Measurements from ENCODE around the gene ATP2C2. TPM values are rescaled to one million over a fixed set of nuclear protein-coding genes. Genes with fewer than 3 reads are reported as not detected.
A peak's percentile ranks its signal among the peaks of the same experiment; 100 is the strongest.

Gene ATP2C2
- total and polyA plus RNA-seq, 4 donors: 21.3 to 96.8 (median 37.5) TPM

GRCh38 chr16:84511180-84511800 is 143.0 kb downstream of the ATP2C2 start:
- Histone ChIP-seq H3K9me3 (ENCODE audit: control insufficient read depth in 4 of 4, insufficient read depth in 3 of 4, low read length in 3 of 4) (no peaks in the 10 kb centered on the region), H3K27ac (ENCODE audit: low read depth in 1 of 2, low read length in 1 of 2) (no peak overlapping the region), H3K4me1 (ENCODE audit: control insufficient read depth in 5 of 5, insufficient read depth in 5 of 5, low read length in 5 of 5) (peaks cover 0 to 3% (median 0%) of the 10 kb centered on the region in 5 donors), H3K27me3 (ENCODE audit: control insufficient read depth in 3 of 3, insufficient read depth in 3 of 3, low read length in 2 of 3) (no peaks in the 10 kb centered on the region), H3K4me3 (no peak overlapping the region), H3K36me3 (ENCODE audit: control insufficient read depth in 4 of 4, insufficient read depth in 4 of 4, low read length in 4 of 4) (no peaks in the 10 kb centered on the region), H3K9ac (ENCODE audit: insufficient read depth in 1 of 2, low read length in 2 of 2) (no peak overlapping the region)
- peak; percentile 91 for TF ChIP-seq CTCF (IDR thresholded peaks at IDR 0.05; ENCODE audit: control extremely low read depth, extremely low read depth)
- DNase-seq: peak; percentile 90 to 93 (median 91)
- WGBS, 2 donors: 9 to 12% methylated on average over 21 of the region's 21 CpGs
- ATAC-seq (ENCODE audit: insufficient read depth, low FRiP score): peak; percentile 88

- no peaks in the 10 kb centered on the region for H3K27me3 ChIP-seq (ENCODE audit: control insufficient read depth in 3 of 3, insufficient read depth in 3 of 3, low read length in 2 of 3)
- whole genome bisulfite sequencing, 2 donors: 70 to 78% methylated on average over 13 of the region's 13 CpGs
- H3K36me3 ChIP-seq (ENCODE audit: control insufficient read depth in 4 of 4, insufficient read depth in 4 of 4, low read length in 4 of 4): no peaks in the 10 kb centered on the region
- no peak overlapping the region for H3K4me3 ChIP-seq
- H3K27ac ChIP-seq (ENCODE audit: low read depth in 1 of 2, low read length in 1 of 2): no peak overlapping the region
- ATAC-seq (ENCODE audit: insufficient read depth, low FRiP score) (no peak), DNase-seq (peak in 1 of 3 donors; percentile 9)
- peaks cover 0 to 3% (median 0%) of the 10 kb centered on the region in 5 donors for H3K4me1 ChIP-seq (ENCODE audit: control insufficient read depth in 5 of 5, insufficient read depth in 5 of 5, low read length in 5 of 5)
- H3K9ac ChIP-seq (ENCODE audit: insufficient read depth in 1 of 2, low read length in 2 of 2): no peak overlapping the region
- H3K9me3 ChIP-seq (ENCODE audit: control insufficient read depth in 4 of 4, insufficient read depth in 3 of 4, low read length in 3 of 4): no peaks in the 10 kb centered on the region
- no peak for TF ChIP-seq CTCF (IDR thresholded peaks at IDR 0.05; ENCODE audit: control extremely low read depth, extremely low read depth)
These were observed 143.5 kb downstream of the ATP2C2 start for GRCh38 chr16:84511831-84512230.

- no peak overlapping the region for H3K27ac ChIP-seq (ENCODE audit: low read depth in 1 of 2, low read length in 1 of 2)
- H3K27me3 ChIP-seq (ENCODE audit: control insufficient read depth in 3 of 3, insufficient read depth in 3 of 3, low read length in 2 of 3): no peaks in the 10 kb centered on the region
- peaks cover 0 to 3% (median 0%) of the 10 kb centered on the region in 5 donors for H3K4me1 ChIP-seq (ENCODE audit: control insufficient read depth in 5 of 5, insufficient read depth in 5 of 5, low read length in 5 of 5)
- H3K9me3 ChIP-seq (ENCODE audit: control insufficient read depth in 4 of 4, insufficient read depth in 3 of 4, low read length in 3 of 4): no peaks in the 10 kb centered on the region
- TF ChIP-seq CTCF (IDR thresholded peaks at IDR 0.05; ENCODE audit: control extremely low read depth, extremely low read depth): no peak
- H3K4me3 ChIP-seq: no peak overlapping the region
- peak in 1 of 3 donors; percentile 6 for DNase-seq
- WGBS, 2 donors: 92 to 94% methylated on average over 10 of the region's 10 CpGs
- ATAC-seq (ENCODE audit: insufficient read depth, low FRiP score): no peak
- no peak overlapping the region for H3K9ac ChIP-seq (ENCODE audit: insufficient read depth in 1 of 2, low read length in 2 of 2)
- H3K36me3 ChIP-seq (ENCODE audit: control insufficient read depth in 4 of 4, insufficient read depth in 4 of 4, low read length in 4 of 4): no peaks in the 10 kb centered on the region
These were observed 144.8 kb downstream of the ATP2C2 start for GRCh38 chr16:84513123-84513522.

- Histone ChIP-seq H3K36me3 (ENCODE audit: control insufficient read depth in 4 of 4, insufficient read depth in 4 of 4, low read length in 4 of 4) (no peaks in the 10 kb centered on the region), H3K27me3 (ENCODE audit: control insufficient read depth in 3 of 3, insufficient read depth in 3 of 3, low read length in 2 of 3) (no peaks in the 10 kb centered on the region), H3K4me3 (no peak overlapping the region), H3K9me3 (ENCODE audit: control insufficient read depth in 4 of 4, insufficient read depth in 3 of 4, low read length in 3 of 4) (no peaks in the 10 kb centered on the region), H3K4me1 (ENCODE audit: control insufficient read depth in 5 of 5, insufficient read depth in 5 of 5, low read length in 5 of 5) (peaks cover 0 to 3% (median 0%) of the 10 kb centered on the region in 5 donors), H3K27ac (ENCODE audit: low read depth in 1 of 2, low read length in 1 of 2) (no peak overlapping the region), H3K9ac (ENCODE audit: insufficient read depth in 1 of 2, low read length in 2 of 2) (no peak overlapping the region)
- 76 to 82% methylated on average over 11 of the region's 11 CpGs for WGBS, 2 donors
- TF ChIP-seq CTCF (IDR thresholded peaks at IDR 0.05; ENCODE audit: control extremely low read depth, extremely low read depth): no peak
- ATAC-seq (ENCODE audit: insufficient read depth, low FRiP score) (no peak), DNase-seq (no peak)
These were observed 145.3 kb downstream of the ATP2C2 start for GRCh38 chr16:84513666-84514065.
